ENCODE data around the gene DMRT1.

DMRT1 gene

GRCh38 chr9:922731-923130 is 81.2 kb downstream of the DMRT1 start:
- no peak for DNase-seq (ENCODE audit: low spot score)

GRCh38 chr9:926976-927375 is 85.5 kb downstream of the DMRT1 start:
- DNase-seq (ENCODE audit: low spot score): no peak

DNA sequence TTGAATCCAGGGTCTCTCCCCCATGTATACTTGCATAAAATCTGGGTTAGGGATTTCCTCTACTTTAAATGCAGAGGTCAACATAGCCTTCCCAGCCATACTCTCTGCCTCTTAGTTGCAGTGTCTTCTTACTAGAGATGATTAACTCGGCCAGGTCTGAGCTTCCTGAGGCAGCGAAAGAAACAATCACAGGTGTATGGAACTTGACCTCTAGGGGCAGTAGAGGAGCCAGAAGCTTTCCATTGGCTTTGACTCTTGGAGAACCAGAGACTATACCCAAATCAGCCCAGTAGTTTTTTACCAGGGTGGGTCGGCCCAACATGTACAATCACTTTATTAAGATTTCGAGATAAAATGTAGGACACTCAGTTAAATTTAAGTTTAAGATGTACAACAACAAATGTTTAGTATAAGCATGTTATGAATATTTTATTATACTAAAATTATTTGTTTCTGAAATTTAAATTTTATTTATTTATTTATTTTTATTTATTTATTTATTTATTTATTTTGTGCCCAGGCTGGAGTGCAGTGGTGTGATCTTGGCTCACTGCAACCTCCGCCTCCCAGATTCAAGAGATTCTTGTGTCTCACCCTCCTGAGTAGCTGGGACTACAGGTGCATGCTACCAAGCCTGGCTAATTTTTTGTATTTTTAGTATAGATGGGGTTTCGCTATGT is 87.0 kb downstream of the DMRT1 start:
- peak; percentile 21 for DNase-seq (ENCODE audit: low spot score)

DNA sequence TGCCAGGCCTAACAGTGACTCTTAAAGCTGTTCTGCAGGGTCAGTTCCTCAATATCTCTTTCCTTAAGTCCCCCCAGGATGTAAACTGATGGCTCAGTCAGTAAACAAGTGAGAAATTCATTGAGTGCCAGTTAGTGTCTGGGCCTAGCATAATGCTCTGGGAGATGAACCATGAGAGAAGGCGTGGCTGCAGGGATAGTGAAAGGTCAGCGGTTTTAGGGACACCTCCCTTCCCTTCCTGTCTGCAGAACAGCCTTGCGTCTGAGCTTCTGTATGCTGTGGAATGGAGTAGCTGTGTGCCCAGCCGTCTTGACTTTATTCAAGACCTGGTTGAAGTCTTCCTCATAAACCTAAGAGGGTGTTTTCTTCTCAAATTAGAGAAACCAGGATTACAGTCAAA is 88.2 kb downstream of the DMRT1 start:
- DNase-seq (ENCODE audit: low spot score): no peak

DNA sequence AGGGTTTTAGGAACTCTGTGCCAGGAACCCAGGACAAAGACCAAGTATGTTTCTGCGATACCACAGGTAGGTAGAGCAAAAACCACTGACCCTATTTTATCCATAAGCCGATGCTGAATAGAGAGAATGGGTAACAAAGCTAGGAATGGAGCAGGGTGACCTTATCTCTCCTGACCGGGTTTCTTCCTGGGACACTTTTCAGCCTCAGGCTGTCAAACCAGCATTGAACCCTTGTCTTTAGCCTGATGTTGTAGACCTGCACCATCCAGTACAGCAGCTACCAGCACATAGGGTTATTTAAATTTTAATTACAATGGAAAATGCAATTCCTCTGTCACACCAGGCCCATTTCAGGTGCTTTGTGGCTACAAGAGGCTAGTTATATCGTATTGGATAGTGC is 91.9 kb downstream of the DMRT1 start:
- DNase-seq (ENCODE audit: low spot score): no peak

DNA sequence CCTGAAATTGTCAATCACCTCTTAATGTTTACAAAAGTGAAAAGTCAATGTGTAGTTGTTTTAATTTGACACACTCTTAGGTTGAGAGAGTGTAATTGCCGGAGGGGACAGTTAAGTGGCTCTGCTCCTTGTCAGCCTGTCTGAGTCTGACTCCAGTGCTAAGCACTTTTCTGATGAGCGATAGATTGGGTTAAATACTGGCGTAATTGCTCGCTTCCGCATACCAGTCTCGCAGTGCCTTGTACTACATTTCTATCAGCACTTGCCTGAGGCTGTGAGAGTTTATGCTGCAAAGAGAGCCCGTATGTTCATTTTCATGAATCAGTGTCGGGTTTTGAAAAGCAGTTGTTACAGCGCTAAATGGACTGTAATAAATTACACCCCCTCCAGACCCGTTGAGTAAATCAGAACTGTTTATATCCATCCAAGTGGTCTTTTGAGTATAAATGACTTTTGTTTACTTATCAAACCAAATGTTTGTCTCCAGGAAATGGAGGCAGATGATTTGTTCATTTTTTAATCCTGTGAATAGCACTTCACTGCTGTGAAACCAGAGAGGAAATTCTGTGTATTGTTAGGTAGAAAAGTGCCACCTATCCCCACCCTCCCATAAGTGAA is 94.0 kb downstream of the DMRT1 start:
- DNase-seq (ENCODE audit: low spot score): peak; percentile 22

DNA sequence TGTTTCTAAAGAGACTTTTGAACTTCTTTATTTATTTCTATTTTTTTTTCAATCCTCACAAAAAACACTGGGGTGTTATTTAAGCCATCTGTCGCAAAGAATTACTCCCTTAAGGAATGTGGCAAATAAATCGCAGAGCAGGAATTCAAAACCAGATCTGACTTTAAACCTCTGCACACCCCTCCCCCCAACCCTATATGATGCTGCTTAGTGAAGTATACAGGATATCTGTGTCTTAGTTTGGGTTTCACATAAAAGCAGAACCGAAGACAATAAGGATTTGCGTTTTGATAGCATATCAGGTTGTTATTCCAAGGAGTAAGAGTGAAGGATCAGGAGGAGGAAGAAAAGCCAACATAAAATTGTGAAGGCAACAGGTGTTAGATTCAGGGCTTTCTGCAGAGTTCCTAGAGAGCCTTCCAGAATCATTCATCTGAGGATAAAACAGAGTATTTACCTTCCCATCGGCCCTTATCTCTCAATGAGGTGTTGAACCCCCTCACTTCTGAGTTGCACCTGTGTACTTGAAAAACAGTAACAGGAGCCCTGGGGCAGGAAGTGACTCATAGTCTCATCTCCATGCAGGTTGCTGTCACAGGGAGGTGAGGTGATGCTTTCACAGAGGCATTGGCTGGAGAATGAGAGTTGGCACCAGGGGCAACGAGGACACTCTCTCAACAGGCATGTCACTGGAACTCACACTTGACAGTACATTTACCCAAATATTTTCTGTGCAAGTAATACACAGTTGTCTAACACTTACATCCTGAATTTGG is 101.5 kb downstream of the DMRT1 start:
- DNase-seq (ENCODE audit: low spot score): no peak

DNA sequence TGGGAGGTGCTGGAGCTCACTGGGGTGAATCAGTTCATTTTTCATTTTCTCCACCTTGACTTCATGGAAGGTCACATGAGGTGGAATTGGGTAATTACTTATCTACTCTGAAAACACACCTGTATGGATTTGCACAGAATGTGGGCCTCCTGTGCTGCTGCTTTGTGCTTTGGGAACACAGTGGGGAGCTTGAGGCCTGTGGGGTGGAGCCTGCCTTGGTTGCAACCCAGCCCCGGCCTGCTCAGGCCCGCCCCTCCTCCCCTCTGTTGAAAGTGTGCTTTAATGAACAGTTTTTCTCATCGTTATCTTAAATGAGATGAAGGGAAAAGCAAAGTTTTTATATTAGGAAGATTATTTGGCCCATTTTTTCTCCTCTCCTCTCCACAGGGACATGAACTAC is 106.5 kb downstream of the DMRT1 start:
- DNase-seq (ENCODE audit: low spot score): no peak

DNA sequence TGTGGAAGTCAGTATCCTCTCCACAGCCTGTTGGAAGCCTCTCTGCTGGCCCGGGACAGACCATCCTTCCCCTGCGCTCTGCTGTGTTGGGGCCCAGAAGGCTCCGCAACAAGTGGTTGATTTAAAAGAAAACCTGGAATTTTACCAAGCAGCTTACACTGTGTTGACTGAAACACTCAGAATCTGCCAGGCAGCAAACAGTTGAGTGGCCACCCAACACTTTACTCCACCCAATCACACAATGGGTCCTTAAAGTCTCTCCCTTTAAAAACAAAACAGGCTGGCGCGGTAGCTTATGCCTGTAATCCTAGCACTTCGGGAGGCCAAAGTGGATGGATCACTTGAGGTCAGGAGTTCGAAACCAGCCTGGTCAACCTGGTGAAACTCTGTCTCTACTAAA is 107.0 kb downstream of the DMRT1 start:
- no peak for DNase-seq (ENCODE audit: low spot score)

DNA sequence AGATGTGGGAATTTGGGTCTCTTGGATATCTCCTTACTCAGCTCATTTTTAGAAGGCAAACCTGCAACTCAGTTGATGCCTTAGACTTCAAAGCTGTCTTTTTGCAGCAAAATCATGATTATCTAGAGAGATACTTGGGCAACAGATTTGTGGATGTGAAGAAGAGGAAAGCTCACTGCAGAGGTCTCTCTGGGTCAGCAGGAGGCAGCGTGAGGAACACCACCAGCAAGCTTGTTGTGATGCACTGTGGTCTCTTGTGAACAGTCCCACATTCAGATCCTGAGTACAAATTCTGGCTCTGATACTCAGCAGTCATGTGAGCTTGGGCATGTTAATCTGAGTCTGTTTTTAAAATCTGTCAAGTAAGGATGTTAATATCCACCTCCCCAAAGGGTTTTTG is 108.6 kb downstream of the DMRT1 start:
- DNase-seq (ENCODE audit: low spot score): no peak

DNA sequence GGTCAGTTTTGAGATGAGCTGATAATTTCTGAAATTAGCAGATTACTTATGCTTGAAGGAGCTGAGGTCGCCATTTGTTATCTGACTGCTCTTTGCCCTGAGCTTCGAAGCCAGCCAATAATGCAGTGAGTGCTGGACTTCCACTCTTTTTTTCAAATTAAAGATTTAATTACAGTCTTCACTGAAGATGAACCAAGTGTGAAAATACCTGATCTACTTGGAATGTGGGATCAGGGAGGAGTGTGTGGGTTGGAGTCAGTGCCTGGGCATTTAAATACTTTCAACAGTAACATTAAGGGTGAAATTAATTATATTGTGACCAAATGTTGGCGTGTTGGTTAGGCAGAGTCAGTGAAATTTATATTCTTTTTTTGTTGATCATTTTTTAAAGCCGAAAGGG is 111.0 kb downstream of the DMRT1 start:
- DNase-seq (ENCODE audit: low spot score): no peak

DNA sequence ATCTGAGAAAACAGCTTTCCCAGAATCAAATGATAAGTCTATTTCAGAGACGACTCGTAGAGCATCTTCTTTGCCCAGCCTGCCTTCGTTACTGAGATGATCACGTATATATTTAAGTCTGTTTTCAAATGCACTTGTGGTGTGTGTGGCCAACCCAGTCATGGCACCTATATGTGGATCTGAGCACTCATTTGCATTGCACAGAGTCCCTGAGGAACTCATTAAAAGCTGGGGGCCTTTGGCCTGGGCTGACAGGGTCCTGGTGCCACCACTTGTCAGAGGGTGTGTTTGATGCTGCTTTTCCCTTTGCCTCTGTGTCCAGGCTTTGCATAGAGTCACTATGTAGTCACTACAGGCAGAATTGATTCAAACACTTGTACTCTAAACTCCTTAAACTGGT is 117.6 kb downstream of the DMRT1 start:
- no peak for DNase-seq (ENCODE audit: low spot score)

- DNase-seq (ENCODE audit: low spot score): no peak
Observed at GRCh38 chr9:959914-960313, 118.4 kb downstream of the DMRT1 start.

- DNase-seq (ENCODE audit: low spot score): no peak
Observed at GRCh38 chr9:962023-962422, 120.5 kb downstream of the DMRT1 start.

GRCh38 chr9:965497-965896 is 124.0 kb downstream of the DMRT1 start:
- no peak for DNase-seq (ENCODE audit: low spot score)

DNA sequence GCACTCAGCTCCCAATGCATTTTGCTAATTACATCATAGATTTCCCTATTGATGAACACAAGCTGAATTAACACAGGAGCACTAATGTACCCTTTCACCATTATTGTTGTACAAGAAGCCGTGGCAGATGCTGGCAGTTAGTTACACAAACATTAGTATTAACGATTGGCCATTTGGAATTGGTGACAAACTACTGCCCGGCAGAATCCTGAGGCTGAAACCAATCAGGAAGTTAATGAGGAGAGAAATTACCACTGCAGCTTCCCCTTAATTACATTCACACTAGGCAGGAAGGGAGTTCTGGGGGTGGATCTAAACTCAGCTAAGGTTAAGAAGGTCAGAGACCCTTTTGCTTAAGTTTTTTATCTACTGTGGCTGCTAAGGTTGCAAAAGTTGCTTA is 125.4 kb downstream of the DMRT1 start:
- no peak for DNase-seq (ENCODE audit: low spot score)

- no peak for DNase-seq (ENCODE audit: low spot score)
Observed at GRCh38 chr9:967436-967835, 125.9 kb downstream of the DMRT1 start.

DNA sequence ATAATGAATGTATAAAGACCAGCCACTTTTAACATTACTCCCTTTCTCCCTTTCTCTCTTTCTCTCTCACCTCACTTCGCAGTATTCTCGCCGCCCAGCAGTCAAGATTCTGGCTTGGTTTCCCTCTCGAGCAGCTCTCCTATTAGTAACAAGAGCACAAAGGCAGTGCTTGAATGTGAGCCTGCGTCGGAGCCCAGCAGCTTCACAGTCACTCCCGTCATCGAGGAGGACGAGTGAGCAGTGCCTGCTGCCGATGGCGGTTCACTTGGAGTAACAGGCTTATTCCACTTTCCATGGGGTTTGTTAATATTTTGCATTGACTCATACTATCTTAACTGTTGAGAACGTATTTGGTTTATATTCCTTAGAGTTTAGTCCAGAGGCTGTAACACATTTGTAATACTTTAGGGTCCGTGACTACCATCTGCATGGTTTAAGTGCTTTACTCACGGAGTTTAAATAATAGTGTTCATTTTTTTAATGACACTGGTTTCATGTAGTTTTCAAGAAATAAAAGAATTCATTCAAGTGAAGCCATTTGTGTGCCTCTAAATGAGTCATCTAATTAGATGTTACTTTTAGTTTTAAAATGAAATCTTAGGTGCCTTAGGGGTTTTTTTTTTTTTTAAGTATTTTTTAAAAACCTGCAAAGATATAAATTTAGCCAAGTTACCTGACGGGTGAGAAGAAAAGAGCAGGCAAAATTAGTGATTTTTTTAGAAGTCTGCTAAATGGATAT is 126.6 kb downstream of the DMRT1 start:
- no peak for DNase-seq (ENCODE audit: low spot score)

DNA sequence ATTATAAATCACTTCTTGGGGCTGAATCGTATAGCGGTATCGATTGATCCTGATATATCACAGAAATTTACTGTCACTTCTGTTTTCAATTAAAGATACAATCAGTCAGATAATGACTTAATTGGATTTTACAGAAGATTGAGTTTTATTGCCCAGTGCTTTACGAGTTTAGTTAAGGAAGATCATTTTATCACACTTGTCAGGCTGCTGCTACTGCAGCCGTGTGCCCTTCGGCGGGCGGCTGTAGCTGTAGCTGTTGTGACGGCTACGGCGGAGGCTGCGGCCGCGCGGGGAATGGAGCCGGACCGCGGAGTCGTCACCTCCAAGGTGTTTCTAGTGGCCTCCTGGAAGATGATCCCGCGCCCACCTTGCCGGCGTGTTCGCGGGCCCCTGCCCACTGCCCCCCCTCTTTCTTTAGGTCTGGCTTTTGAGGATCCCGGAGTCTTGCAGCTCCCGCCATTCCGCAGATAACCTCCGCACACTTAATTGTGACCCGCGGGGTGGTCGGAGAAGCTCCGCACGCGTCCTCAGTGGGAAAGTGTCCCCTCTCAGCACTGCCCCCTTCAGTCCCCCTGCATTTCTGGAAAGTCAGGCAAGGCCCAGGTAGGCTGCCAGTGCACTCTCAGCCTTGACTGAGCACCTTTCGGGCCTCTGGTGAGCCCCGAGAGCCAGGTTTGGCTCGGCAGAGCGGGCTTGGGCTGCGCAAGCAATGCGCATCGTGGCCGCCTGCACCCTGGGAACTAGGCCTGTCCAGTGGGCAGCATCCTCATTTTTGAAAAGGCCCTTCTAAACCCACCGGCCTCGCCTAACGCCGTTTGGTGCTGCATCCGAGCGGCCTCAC is 128.0 kb downstream of the DMRT1 start:
- no peak for DNase-seq (ENCODE audit: low spot score)

- DNase-seq (ENCODE audit: low spot score): no peak
Observed at GRCh38 chr9:970151-970996, 128.9 kb downstream of the DMRT1 start.

Data from AG20443 (cell line).